Right lobe of liver (tissue), 4 donors: ENCODE results near the gene VGLL4.

ENCODE experiments used
- POLR2A ChIP-seq: fragments of 450-650 bp; IDR thresholded peaks from one replicate; pipeline ENCODE4 v1.6.1; 2017; ENCODE audit warnings: antibody characterized with exemption, mild to moderate bottlenecking
- TF ChIP-seq, protein P1 (sequence below), 4 donors: fragments of 200-600 bp in 3 of 4; fragments of 450-650 bp in 1 of 4; IDR thresholded peaks; one replicate each; pipeline versions ENCODE4 v1.5.1 to v1.8.0; 2016 to 2022; ENCODE audit warnings: antibody characterized with exemption in 4 of 4, mild to moderate bottlenecking in 2 of 4
- donor health status: DM: no; HTN: no; CAD: no.
- donor health status: DM: no; HTN: no; CAD: no.
- donor health status: DM: no; HTN: yes; CAD: no.

- TF ChIP-seq, protein P1, sequence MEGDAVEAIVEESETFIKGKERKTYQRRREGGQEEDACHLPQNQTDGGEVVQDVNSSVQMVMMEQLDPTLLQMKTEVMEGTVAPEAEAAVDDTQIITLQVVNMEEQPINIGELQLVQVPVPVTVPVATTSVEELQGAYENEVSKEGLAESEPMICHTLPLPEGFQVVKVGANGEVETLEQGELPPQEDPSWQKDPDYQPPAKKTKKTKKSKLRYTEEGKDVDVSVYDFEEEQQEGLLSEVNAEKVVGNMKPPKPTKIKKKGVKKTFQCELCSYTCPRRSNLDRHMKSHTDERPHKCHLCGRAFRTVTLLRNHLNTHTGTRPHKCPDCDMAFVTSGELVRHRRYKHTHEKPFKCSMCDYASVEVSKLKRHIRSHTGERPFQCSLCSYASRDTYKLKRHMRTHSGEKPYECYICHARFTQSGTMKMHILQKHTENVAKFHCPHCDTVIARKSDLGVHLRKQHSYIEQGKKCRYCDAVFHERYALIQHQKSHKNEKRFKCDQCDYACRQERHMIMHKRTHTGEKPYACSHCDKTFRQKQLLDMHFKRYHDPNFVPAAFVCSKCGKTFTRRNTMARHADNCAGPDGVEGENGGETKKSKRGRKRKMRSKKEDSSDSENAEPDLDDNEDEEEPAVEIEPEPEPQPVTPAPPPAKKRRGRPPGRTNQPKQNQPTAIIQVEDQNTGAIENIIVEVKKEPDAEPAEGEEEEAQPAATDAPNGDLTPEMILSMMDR (IDR thresholded peaks at IDR 0.05) = no peak
- no peak for TF ChIP-seq POLR2A
These were observed 8.6 kb downstream of the VGLL4 start for GRCh38 chr3:11634974-11635612.
